Measurements from ENCODE around the gene ANKRD28. TPM values are rescaled to one million over a fixed set of nuclear protein-coding genes. Genes with fewer than 3 reads are reported as not detected.
A peak's percentile ranks its signal among the peaks of the same experiment; 100 is the strongest.

The ANKRD28 gene
- total RNA-seq, 2 donors from 2014 or later = 40.7 to 46.2 TPM

DNA sequence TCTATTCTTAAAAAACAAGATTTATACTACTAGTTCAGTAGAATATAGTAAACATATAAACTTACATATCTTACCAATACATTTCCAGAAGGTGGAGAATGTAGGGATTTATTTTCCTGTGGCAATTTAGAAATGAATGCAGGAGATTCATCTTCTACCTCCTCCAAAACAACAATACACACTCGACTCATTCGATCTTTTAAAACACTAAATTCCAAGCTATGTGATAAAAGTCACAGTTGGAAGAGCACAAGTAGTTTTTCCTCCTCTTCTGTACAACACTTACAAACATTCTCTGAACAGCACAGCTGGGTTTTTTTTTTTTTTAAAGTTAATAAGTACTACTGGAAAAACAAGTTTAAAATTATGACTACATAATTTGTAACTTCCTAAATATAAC lies 1.4 kb downstream of the ANKRD28 start:
- H3K27me3 ChIP-seq = no peaks in the 10 kb centered on the region
- H3K9ac ChIP-seq (ENCODE audit: low read depth in 2 of 2, low read length in 2 of 2) = no peak overlapping the region
- peak overlapping the region; percentile 14 for H3K4me3 ChIP-seq
- DNase-seq = no peak
- no peaks in the 10 kb centered on the region for H3K9me3 ChIP-seq
- no peaks in the 10 kb centered on the region for H3K36me3 ChIP-seq
- H3K4me1 ChIP-seq = no peaks in the 10 kb centered on the region
- peak overlapping the region; percentile 78 for H3K27ac ChIP-seq
- TF ChIP-seq, protein P1, sequence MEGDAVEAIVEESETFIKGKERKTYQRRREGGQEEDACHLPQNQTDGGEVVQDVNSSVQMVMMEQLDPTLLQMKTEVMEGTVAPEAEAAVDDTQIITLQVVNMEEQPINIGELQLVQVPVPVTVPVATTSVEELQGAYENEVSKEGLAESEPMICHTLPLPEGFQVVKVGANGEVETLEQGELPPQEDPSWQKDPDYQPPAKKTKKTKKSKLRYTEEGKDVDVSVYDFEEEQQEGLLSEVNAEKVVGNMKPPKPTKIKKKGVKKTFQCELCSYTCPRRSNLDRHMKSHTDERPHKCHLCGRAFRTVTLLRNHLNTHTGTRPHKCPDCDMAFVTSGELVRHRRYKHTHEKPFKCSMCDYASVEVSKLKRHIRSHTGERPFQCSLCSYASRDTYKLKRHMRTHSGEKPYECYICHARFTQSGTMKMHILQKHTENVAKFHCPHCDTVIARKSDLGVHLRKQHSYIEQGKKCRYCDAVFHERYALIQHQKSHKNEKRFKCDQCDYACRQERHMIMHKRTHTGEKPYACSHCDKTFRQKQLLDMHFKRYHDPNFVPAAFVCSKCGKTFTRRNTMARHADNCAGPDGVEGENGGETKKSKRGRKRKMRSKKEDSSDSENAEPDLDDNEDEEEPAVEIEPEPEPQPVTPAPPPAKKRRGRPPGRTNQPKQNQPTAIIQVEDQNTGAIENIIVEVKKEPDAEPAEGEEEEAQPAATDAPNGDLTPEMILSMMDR (IDR thresholded peaks at IDR 0.05) = no peak
- intact Hi-C loops (cut with DNase I) = no loop called here

GRCh38 chr3:15795651-15796308 lies 2.0 kb downstream of the ANKRD28 start:
- no peaks in the 10 kb centered on the region for H3K4me1 ChIP-seq

GRCh38 chr3:15794842-15795650 lies 2.7 kb downstream of the ANKRD28 start:
- Histone ChIP-seq H3K27me3 (no peaks in the 10 kb centered on the region), H3K9ac (ENCODE audit: low read depth in 2 of 2, low read length in 2 of 2) (no peak overlapping the region), H3K9me3 (no peaks in the 10 kb centered on the region), H3K4me3 (no peak overlapping the region), H3K27ac (peak overlapping the region; percentile 78), H3K36me3 (no peaks in the 10 kb centered on the region), H3K4me1 (no peaks in the 10 kb centered on the region)
- DNase-seq = no peak
- intact Hi-C loops (cut with DNase I) = no loop called here
- TF ChIP-seq, protein P1 (IDR thresholded peaks at IDR 0.05) = no peak

More at GRCh38 chr3:15795651-15796308, 2.0 kb downstream of the ANKRD28 start:
- Histone ChIP-seq H3K4me3 (no peak overlapping the region), H3K27ac (peak overlapping the region; percentile 78), H3K36me3 (no peaks in the 10 kb centered on the region), H3K27me3 (no peaks in the 10 kb centered on the region), H3K9me3 (no peaks in the 10 kb centered on the region), H3K9ac (ENCODE audit: low read depth in 2 of 2, low read length in 2 of 2) (no peak overlapping the region)
- DNase-seq = no peak
- intact Hi-C loops (cut with DNase I) = no loop called here
- TF ChIP-seq, protein P1 (IDR thresholded peaks at IDR 0.05) = no peak

GRCh38 chr3:15794303-15794771 lies 3.4 kb downstream of the ANKRD28 start:
- Histone ChIP-seq H3K4me1 (no peaks in the 10 kb centered on the region), H3K4me3 (no peak overlapping the region), H3K36me3 (no peaks in the 10 kb centered on the region), H3K27me3 (no peaks in the 10 kb centered on the region), H3K9me3 (no peaks in the 10 kb centered on the region), H3K27ac (no peak overlapping the region), H3K9ac (ENCODE audit: low read depth in 2 of 2, low read length in 2 of 2) (no peak overlapping the region)
- DNase-seq = no peak
- intact Hi-C loops (cut with DNase I) = no loop called here
- TF ChIP-seq, protein P1 (IDR thresholded peaks at IDR 0.05) = no peak

DNA sequence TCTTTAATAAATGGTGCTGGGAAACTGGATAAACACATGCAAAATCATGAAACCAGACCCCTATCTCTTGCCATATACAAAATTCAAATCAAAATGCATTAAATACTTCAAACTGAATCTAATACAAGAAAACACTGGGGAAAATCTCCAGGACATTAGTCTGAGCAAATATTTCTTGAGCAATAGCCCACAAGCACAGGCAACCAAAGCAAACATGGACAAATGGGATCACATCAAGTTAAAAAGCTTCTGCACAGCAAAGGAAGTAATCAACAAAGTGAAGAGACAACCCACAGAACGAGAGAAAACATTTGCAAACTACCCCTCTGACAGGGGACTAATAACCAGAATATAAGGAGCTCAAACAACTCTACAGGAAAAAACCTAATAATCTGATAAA lies 6.3 kb downstream of the ANKRD28 start:
- H3K27me3 ChIP-seq = no peaks in the 10 kb centered on the region
- H3K27ac ChIP-seq = no peak overlapping the region
- DNase-seq = no peak
- no peaks in the 10 kb centered on the region for H3K9me3 ChIP-seq
- TF ChIP-seq, protein P1 (IDR thresholded peaks at IDR 0.05) = no peak
- no peak overlapping the region for H3K4me3 ChIP-seq
- intact Hi-C loops (cut with DNase I) = no loop called here
- H3K9ac ChIP-seq (ENCODE audit: low read depth in 2 of 2, low read length in 2 of 2) = no peak overlapping the region
- no peaks in the 10 kb centered on the region for H3K36me3 ChIP-seq
- no peaks in the 10 kb centered on the region for H3K4me1 ChIP-seq

All from colonic mucosa (tissue), 4 donors.